ENCODE data around the gene IQCM. TPM values are rescaled to one million over a fixed set of nuclear protein-coding genes. Genes with fewer than 3 reads are reported as not detected.

IQCM gene
- total and polyA plus RNA-seq, 10 of the 15 experiments (the other 5 are each of a cell fraction or from before 2014, with no cell fraction given) = not detected

DNA sequence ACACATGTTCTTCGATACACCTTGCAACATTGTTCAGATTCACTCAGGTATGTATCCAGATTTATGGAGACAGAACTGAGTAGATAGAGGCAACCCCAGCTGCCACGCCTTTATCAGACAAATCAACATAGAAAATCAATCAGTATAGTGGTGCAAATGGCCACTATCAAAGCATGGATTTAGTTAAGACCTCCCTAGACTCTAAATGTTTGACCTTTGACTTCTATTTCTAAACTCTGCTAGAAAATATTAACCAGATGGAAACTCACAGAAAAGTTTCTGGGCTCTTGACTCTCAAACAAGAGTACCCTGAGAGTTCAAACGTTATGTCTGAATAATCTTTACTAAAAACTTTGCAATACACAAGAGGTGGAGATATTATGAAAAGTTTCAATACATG, 411.5 kb downstream of the IQCM start:
- no peaks in the 10 kb centered on the region for H3K4me1 ChIP-seq (ENCODE audit: control insufficient read depth, insufficient read depth, low read length)
- H3K36me3 ChIP-seq (ENCODE audit: control insufficient read depth in 2 of 2, insufficient read depth in 2 of 2, low read length in 1 of 2) = no peaks in the 10 kb centered on the region
- ChIA-PET CTCF (no interaction called here), POLR2A (no interaction called here), SMC1A (ENCODE audit: uncharacterized antibody, unreplicated experiment) (no interaction called here), RAD21 (ENCODE audit: unreplicated experiment) (no interaction called here)
- H2AFZ ChIP-seq (ENCODE audit: control insufficient read depth, low read depth, low read length) = no peak overlapping the region
- ATAC-seq (no peak), DNase-seq (ENCODE audit: low read depth, low spot score) (no peak), FAIRE-seq (no peak)
- 3% methylated on average over 3 of the region's 3 CpGs for WGBS (ENCODE audit: insufficient coverage, insufficient replicate concordance, low lambda C conversion rate, missing lambda C conversion rate)
- no peaks in the 10 kb centered on the region for H3K79me2 ChIP-seq (ENCODE audit: control insufficient read depth, insufficient read depth, low read length)
- TF ChIP-seq FOXK2 (IDR thresholded peaks at IDR 0.05) = no peak
- no peak overlapping the region for H3K9ac ChIP-seq (ENCODE audit: control insufficient read depth, insufficient read depth, low read length)
- no peaks in the 10 kb centered on the region for H4K20me1 ChIP-seq (ENCODE audit: control insufficient read depth, insufficient read depth)
- BruUV-seq (replicated peaks) = no TSS peak
- no peaks in the 10 kb centered on the region for H3K9me3 ChIP-seq (replicated peaks; ENCODE audit: control insufficient read depth, insufficient read depth, low read length)
- H3K27ac ChIP-seq (ENCODE audit: control insufficient read depth, insufficient read depth) = no peak overlapping the region
- in situ Hi-C loops (cut with MboI) = no loop called here
- no peak overlapping the region for H3K4me2 ChIP-seq (ENCODE audit: control insufficient read depth, insufficient read depth)
- H3K4me3 ChIP-seq = no peak overlapping the region
- H3K27me3 ChIP-seq (replicated peaks in 1 of 2; ENCODE audit: control insufficient read depth in 2 of 2, insufficient read depth in 2 of 2, low read length in 1 of 2) = no peaks in the 10 kb centered on the region
- intact Hi-C loops (cut with micrococcal nuclease; ENCODE audit: unreplicated experiment) = no loop called here

DNA sequence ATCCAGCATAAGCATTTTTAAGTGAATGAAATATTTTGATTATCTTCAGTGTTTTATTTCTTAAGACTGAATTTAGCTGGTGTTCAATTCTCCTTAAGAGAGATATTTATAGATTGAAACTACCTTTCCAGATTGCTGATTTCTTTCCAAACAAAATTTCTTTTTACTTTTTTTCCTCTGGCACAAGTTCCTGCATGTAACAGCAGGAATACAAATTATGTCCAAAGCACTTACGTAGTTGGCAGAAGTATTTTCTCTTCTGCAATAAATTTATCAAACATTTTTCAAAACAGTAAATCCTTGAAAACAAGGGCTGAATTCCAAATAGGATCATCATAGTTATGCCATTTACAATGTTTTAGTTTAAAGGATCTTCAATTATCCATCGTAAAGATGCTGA, 412.6 kb downstream of the IQCM start:
- no TSS peak for BruUV-seq (replicated peaks)
- H3K36me3 ChIP-seq (ENCODE audit: control insufficient read depth in 2 of 2, insufficient read depth in 2 of 2, low read length in 1 of 2) = no peaks in the 10 kb centered on the region

More for the DNA sequence above, 412.6 kb downstream of the IQCM start:
- RAD21 ChIA-PET (ENCODE audit: unreplicated experiment) = no interaction called here
- no peak for DNase-seq (ENCODE audit: low read depth, low spot score)
- no peaks in the 10 kb centered on the region for H3K4me1 ChIP-seq (ENCODE audit: control insufficient read depth, insufficient read depth, low read length)
- no peaks in the 10 kb centered on the region for H3K79me2 ChIP-seq (ENCODE audit: control insufficient read depth, insufficient read depth, low read length)
- SMC1A ChIA-PET (ENCODE audit: uncharacterized antibody, unreplicated experiment) = no interaction called here
- no peak for TF ChIP-seq CREM (IDR thresholded peaks at IDR 0.05; ENCODE audit: low read depth)
- TF ChIP-seq MTA2 (IDR thresholded peaks at IDR 0.05; ENCODE audit: low read depth) = no peak
- TF ChIP-seq RELA (IDR thresholded peaks at IDR 0.05; ENCODE audit: borderline replicate concordance, partially characterized antibody) = no peak
- no peak for TF ChIP-seq ZNF207 (IDR thresholded peaks at IDR 0.05; ENCODE audit: borderline replicate concordance)
- TF ChIP-seq, protein P1, sequence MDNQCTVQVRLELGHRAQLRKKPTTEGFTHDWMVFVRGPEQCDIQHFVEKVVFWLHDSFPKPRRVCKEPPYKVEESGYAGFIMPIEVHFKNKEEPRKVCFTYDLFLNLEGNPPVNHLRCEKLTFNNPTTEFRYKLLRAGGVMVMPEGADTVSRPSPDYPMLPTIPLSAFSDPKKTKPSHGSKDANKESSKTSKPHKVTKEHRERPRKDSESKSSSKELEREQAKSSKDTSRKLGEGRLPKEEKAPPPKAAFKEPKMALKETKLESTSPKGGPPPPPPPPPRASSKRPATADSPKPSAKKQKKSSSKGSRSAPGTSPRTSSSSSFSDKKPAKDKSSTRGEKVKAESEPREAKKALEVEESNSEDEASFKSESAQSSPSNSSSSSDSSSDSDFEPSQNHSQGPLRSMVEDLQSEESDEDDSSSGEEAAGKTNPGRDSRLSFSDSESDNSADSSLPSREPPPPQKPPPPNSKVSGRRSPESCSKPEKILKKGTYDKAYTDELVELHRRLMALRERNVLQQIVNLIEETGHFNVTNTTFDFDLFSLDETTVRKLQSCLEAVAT (IDR thresholded peaks at IDR 0.05) = no peak
- TF ChIP-seq TBL1XR1 (IDR thresholded peaks at IDR 0.05; ENCODE audit: low read depth, low read length) = no peak
- H3K27me3 ChIP-seq (replicated peaks in 1 of 2; ENCODE audit: control insufficient read depth in 2 of 2, insufficient read depth in 2 of 2, low read length in 1 of 2) = no peaks in the 10 kb centered on the region
- intact Hi-C loops (cut with micrococcal nuclease; ENCODE audit: unreplicated experiment) (no loop called here), in situ Hi-C loops (cut with MboI) (no loop called here)
- no peak overlapping the region for H3K4me3 ChIP-seq
- H3K4me2 ChIP-seq (ENCODE audit: control insufficient read depth, insufficient read depth) = no peak overlapping the region
- H2AFZ ChIP-seq (ENCODE audit: control insufficient read depth, low read depth, low read length) = no peak overlapping the region
- WGBS (ENCODE audit: insufficient coverage, insufficient replicate concordance, low lambda C conversion rate, missing lambda C conversion rate) = 42% methylated on average over 2 of the region's 2 CpGs
- no peak for FAIRE-seq
- H3K9ac ChIP-seq (ENCODE audit: control insufficient read depth, insufficient read depth, low read length) = no peak overlapping the region
- no peaks in the 10 kb centered on the region for H3K9me3 ChIP-seq (replicated peaks; ENCODE audit: control insufficient read depth, insufficient read depth, low read length)
- POLR2A ChIA-PET = no interaction called here
- CTCF ChIA-PET = no interaction called here
- H4K20me1 ChIP-seq (ENCODE audit: control insufficient read depth, insufficient read depth) = no peaks in the 10 kb centered on the region
- H3K27ac ChIP-seq (ENCODE audit: control insufficient read depth, insufficient read depth) = no peak overlapping the region
- no peak for ATAC-seq
